Left lung (tissue), 10 donors: Measurements from ENCODE around the gene ACACA. TPM values are rescaled to one million over a fixed set of nuclear protein-coding genes. Genes with fewer than 3 reads are reported as not detected.

Experiments
- ATAC-seq: fragments of 200-7000 bp; cut with Tn5 transposase; one replicate; pipeline ENCODE4 v1.9.1; 2020; ENCODE audit warnings: moderate library complexity
- DNase-seq, 4 donors: peaks; one replicate each; pipeline ENCODE4 v3.0.0-alpha.2; 2013 to 2020
- H3K27ac ChIP-seq, 2 donors: fragments of 200-600 bp; sonication (generic) in 1 of 2; one replicate each; pipeline versions ENCODE4 v1.5.0 to v1.8.0; 2020 to 2021
- H3K27me3 ChIP-seq, 2 donors: fragments of 200-600 bp; sonication (generic) in 1 of 2; one replicate each; pipeline versions ENCODE4 v1.5.0 to v1.8.0; 2020 to 2021
- H3K36me3 ChIP-seq, 2 donors: fragments of 200-600 bp; sonication (generic) in 1 of 2; one replicate each; pipeline versions ENCODE4 v1.5.0 to v1.8.0; 2020 to 2021
- H3K4me1 ChIP-seq, 2 donors: fragments of 200-600 bp; one replicate each; pipeline ENCODE4 v1.8.0; 2021
- H3K4me3 ChIP-seq, 2 donors: fragments of 200-600 bp; sonication (generic) in 1 of 2; one replicate each; pipeline versions ENCODE4 v1.5.0 to v1.8.0; 2020 to 2021; ENCODE audit warnings: mild to moderate bottlenecking in 1 of 2
- H3K9me3 ChIP-seq, 2 donors: fragments of 200-600 bp; sonication (generic) in 1 of 2; one replicate each; pipeline versions ENCODE4 v1.5.0 to v1.8.0; 2020 to 2021
- intact Hi-C, 2 donors: fragments of 100-400 bp; cut with DNase I; formaldehyde crosslinking; loops; one replicate each; pipeline versions ENCODE4 v1.11.2 to v1.14.2; 2022
- polyA plus RNA-seq, 6 donors: library from polyadenylated mRNA; unstranded; fragments of 120-200 nt; gene quantifications; one replicate each; pipeline ENCODE4 v1.2.1, GENCODE V29; 2013; ENCODE audit not compliant: insufficient read length in 6 of 6
- total RNA-seq, 2 donors: library from RNA; stranded (reverse); fragmentation: NEBNext Ultra II Directional; extraction: Animal tissue kit (Norgen Biotek cat#: 25700); gene quantifications; one replicate each; pipeline ENCODE4 v1.2.1, GENCODE V29; 2021
- TF ChIP-seq, protein P1 (sequence below), 2 donors: fragments of 200-600 bp; sonication (generic) in 1 of 2; IDR thresholded peaks; one replicate each; pipeline versions ENCODE4 v1.5.0 to v1.8.0; 2021; ENCODE audit warnings: antibody characterized with exemption in 2 of 2
- donor health status: DM: no; HTN: yes; CAD: no.
- donor health status: DM: no; HTN: no; CAD: no.

Gene ACACA
- total and polyA plus RNA-seq, 8 donors, result 43.6 to 128 (median 53.3) TPM

GRCh38 chr17:37056622-37057021, 350.0 kb downstream of the ACACA start:
- Histone ChIP-seq H3K27me3 (no peaks in the 10 kb centered on the region), H3K4me3 (no peak overlapping the region), H3K9me3 (no peaks in the 10 kb centered on the region), H3K36me3 (peaks cover 0 to 57% of the 10 kb centered on the region in 2 donors), H3K27ac (no peak overlapping the region), H3K4me1 (no peaks in the 10 kb centered on the region)
- DNase-seq (no peak), ATAC-seq (no peak)
- TF ChIP-seq, protein P1, sequence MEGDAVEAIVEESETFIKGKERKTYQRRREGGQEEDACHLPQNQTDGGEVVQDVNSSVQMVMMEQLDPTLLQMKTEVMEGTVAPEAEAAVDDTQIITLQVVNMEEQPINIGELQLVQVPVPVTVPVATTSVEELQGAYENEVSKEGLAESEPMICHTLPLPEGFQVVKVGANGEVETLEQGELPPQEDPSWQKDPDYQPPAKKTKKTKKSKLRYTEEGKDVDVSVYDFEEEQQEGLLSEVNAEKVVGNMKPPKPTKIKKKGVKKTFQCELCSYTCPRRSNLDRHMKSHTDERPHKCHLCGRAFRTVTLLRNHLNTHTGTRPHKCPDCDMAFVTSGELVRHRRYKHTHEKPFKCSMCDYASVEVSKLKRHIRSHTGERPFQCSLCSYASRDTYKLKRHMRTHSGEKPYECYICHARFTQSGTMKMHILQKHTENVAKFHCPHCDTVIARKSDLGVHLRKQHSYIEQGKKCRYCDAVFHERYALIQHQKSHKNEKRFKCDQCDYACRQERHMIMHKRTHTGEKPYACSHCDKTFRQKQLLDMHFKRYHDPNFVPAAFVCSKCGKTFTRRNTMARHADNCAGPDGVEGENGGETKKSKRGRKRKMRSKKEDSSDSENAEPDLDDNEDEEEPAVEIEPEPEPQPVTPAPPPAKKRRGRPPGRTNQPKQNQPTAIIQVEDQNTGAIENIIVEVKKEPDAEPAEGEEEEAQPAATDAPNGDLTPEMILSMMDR (IDR thresholded peaks at IDR 0.05), result no peak
- intact Hi-C loops, result no loop called here

- Histone ChIP-seq H3K27me3 (no peaks in the 10 kb centered on the region), H3K4me3 (no peak overlapping the region), H3K9me3 (no peaks in the 10 kb centered on the region), H3K4me1 (no peaks in the 10 kb centered on the region), H3K27ac (no peak overlapping the region), H3K36me3 (peaks cover 0 to 70% of the 10 kb centered on the region in 2 donors)
- intact Hi-C loops, result no loop called here
- TF ChIP-seq, protein P1 (IDR thresholded peaks at IDR 0.05), result no peak
- DNase-seq (no peak), ATAC-seq (no peak)
These were observed 351.7 kb downstream of the ACACA start for GRCh38 chr17:37054894-37055293.

DNA sequence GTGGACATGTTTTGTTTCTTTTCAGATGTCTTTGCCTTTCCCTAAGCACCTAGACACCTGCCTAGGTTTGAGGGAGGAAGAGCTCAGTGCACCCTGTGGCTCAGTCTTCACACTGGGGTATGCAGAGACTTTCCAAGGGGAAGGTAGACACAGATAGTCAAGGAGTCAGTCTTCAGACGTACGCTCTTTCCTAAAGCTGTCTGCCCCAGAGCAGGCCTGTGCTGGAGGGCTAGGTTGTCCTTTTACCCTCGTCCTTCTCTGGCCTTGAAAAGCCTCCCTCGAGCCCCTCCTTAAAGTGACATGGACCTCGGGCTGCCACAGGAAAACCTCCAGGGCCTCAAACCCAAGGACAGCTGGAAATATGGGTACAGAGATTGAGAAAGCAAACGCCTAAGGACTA, 354.2 kb downstream of the ACACA start:
- ATAC-seq, result no peak
- H3K4me3 ChIP-seq, result no peak overlapping the region
- no peak overlapping the region for H3K27ac ChIP-seq
- no peak for DNase-seq
- H3K4me1 ChIP-seq, result no peaks in the 10 kb centered on the region
- no peaks in the 10 kb centered on the region for H3K27me3 ChIP-seq
- TF ChIP-seq, protein P1 (IDR thresholded peaks at IDR 0.05), result no peak
- intact Hi-C loops, result no loop called here
- no peaks in the 10 kb centered on the region for H3K9me3 ChIP-seq
- peaks cover 0 to 71% of the 10 kb centered on the region in 2 donors for H3K36me3 ChIP-seq

GRCh38 chr17:37051833-37052232, 354.8 kb downstream of the ACACA start:
- DNase-seq, result no peak
- H3K4me3 ChIP-seq, result no peak overlapping the region
- no peaks in the 10 kb centered on the region for H3K4me1 ChIP-seq
- H3K9me3 ChIP-seq, result no peaks in the 10 kb centered on the region
- ATAC-seq, result no peak
- intact Hi-C loops, result no loop called here
- peaks cover 0 to 65% of the 10 kb centered on the region in 2 donors for H3K36me3 ChIP-seq
- TF ChIP-seq, protein P1 (IDR thresholded peaks at IDR 0.05), result no peak
- no peak overlapping the region for H3K27ac ChIP-seq
- no peaks in the 10 kb centered on the region for H3K27me3 ChIP-seq

- TF ChIP-seq, protein P1 (IDR thresholded peaks at IDR 0.05), result no peak
- Histone ChIP-seq H3K27me3 (no peaks in the 10 kb centered on the region), H3K4me1 (no peaks in the 10 kb centered on the region), H3K4me3 (no peak overlapping the region), H3K9me3 (no peaks in the 10 kb centered on the region), H3K36me3 (peaks cover 0 to 60% of the 10 kb centered on the region in 2 donors), H3K27ac (no peak overlapping the region)
- no peak for DNase-seq
- no peak for ATAC-seq
- intact Hi-C loops, result no loop called here
These were observed 355.3 kb downstream of the ACACA start for GRCh38 chr17:37051381-37051780.
